DND-41 (cell line): Measurements from ENCODE around the gene UGT1A6.

Experiments used
- CTCF ChIP-seq: IDR thresholded peaks from 2 replicates; pipeline ENCODE4 v1.5.1; 2012; ENCODE audit warnings: borderline replicate concordance, low read length, moderate library complexity, mild to moderate bottlenecking; ENCODE audit not compliant: poor library complexity, severe bottlenecking; ENCODE audit errors: extremely low read depth
- EZH2 ChIP-seq: IDR thresholded peaks from 3 replicates; pipeline ENCODE4 v1.6.1; 2012; ENCODE audit warnings: borderline replicate concordance, low read depth, mild to moderate bottlenecking, moderate library complexity, low read length, inconsistent platforms; ENCODE audit not compliant: severe bottlenecking

GRCh38 chr2:233803994-233804393, 111.3 kb downstream of the UGT1A6 start:
- TF ChIP-seq CTCF, result no peak
- TF ChIP-seq EZH2, result no peak
